ENCODE measurements around the gene NTSR1.

The NTSR1 gene

DNA sequence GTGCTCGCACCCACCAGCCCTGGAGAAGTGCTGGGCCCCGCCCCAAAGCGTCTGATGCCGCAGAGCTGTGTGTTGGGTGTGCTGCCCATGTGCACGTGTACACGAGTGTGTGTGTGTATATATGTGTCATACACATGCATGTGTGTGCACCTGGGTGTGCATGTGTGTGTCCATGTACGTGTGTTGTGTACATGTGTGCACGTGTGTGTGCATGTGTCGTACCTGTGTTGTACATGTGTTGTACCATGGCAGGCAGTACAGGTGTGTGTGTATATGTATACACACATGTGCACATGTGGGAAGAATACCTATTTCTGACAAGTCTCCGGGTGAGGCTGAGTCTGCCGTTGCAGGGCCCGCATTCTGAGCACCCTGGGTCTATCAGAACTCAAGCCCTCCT is 81.4 kb downstream of the NTSR1 start:
- no peak for DNase-seq (ENCODE audit: low spot score)

DNA sequence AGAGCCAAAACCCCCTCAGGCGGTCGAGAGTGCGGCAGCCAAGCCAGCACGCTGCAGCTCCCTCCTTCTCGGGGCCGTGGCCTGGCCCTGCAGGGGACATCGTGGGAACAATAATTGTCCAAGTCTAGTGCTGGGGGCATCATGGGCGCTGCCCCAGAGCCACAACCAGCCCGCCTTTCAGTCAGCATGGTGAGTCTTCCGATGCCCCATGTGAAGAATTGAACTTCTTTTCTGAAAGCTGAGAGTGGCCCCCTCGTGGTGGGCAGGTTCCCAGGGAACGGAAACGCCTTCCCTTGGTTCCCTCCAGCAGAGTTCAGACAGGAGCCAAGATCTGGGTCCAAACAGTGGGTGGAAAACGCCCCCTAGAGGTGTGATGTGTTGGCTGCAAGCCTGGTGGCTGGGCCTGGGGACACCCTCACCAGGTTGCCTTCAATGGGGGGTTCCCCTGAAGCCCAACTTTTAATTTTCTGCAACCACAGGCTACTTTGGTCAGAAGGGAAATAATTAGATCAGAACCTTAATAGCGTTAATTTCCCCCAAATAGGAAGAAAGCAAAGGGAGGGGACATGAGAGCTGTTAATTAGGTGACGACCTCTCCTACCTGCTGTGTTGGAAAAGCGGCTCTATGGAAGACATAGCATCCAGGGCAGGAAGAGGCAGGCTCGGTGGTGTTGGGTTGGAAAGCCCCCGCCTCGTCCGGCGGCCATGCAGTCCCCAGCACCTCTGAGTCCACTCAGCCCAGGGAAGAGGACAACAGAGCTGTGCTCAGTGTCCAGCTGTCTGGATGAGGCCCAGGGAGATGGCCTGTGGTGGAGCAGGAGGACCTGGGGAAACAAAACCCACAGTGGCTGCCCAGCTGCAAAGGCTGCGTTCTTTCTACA is 82.9 kb downstream of the NTSR1 start:
- peak; percentile 90 for DNase-seq (ENCODE audit: low spot score)

DNA sequence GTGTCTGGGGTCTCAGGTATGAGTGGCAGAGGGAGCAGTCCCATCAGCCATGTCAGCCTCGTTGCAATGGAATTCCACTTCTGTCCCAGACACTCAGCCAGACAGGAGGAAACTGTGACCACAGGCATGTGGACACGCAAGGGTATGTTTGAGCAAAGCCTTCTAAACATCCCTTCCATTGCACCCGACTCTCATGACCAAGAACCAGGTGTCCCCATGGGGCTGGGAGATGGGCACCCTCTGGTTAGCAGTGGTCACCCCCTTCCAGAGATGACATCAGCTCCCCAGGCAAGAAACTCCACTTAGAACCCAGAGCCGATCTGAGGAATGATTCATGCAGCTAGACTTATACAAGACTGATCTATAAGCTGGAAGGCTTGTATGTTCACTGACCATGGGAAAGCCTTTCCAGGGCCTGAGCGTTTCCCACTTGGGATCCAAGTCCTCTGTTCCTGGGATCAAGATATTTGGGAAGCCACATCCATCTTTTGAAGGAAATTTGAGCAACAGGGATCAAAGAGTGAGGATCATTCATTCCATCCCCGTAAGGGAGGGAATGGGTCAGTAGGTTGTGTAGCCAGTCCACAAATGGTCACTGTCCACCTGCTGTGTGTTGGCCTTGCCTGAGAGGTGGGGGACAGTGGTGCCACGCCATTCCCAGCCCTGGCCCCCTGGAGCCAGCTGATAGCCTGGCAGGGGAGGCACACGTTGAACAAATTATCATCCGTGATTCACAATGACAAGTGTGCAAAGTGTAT is 83.7 kb downstream of the NTSR1 start:
- no peak for DNase-seq (ENCODE audit: low spot score)

DNA sequence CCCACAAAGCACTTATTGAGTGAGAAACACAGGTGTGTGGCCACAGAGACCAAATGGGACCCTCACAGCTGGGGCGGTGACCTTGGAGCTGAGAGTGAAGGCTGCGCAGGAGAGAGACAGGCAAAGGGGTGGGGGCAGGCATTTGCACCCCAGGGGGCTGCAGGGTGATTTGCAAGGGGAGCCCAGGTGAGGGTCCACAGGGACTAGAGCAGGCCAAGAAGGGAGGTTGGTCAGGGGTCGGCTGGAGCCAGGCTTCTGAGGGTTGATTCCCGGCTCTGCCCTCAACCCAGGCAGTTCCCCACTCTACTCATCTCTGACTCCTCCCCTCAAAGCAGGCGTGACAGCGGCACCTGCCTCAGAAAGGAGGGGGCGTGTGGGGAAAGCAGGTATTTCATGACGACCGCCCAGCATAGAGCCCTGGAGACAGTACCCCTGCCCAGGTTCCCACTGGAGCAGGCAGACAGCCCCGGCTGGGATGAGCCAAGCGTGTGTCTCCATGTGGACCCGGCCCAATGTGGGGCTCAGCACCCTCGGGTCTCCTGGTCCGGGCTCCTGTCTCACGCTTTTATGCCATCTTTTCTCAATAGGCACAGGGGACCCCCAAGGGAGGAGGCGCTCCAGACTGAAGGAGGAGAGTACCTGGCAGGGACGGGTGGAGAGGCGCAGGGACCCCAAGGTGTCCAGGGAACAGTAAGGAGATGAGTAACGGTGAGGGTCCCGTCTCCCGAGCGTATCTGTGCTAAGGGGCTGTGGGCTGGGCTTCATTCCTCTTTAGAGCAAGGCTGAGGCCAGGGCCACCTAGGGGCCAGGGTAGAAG is 84.5 kb downstream of the NTSR1 start:
- DNase-seq (ENCODE audit: low spot score) = no peak

GRCh38 chr20:62793757-62794006 is 85.0 kb downstream of the NTSR1 start:
- no peak for DNase-seq (ENCODE audit: low spot score)

DNA sequence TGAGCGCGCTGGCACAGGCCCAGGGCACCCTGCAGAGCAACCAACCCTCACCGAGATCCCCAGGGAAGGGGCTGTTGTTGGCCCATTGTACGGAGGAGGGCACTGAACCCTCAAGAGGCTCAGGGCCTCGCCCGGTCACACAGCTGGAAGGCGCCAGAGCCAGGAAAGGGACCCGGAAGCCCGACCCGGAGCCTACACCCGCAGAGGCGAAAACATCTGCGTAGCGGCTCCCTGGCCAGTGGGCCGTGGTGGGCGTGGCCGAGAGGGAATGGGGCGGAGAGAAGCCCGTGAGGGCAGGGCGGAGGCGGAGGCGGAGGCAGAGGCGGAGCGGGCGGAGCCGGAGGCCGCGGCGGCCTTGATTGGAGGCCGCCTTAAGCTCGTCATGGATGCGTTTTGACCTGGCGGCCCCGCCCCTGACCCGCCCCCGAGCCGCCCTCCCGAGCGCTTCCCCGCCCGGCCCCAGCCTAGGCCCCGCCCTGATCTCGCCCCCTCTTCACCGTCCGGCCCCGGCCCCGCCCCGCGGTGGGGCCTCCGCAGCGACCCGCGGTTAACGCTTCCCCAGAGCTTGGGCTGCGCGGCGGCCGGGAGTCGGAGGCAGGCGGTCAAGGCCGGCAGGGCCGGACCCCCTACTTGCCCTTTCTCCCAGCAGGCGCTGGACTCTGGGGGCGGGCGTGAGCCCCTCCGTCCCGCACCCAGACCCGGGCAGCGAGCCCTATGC is 85.5 kb downstream of the NTSR1 start:
- DNase-seq (ENCODE audit: low spot score) = peak; percentile 97

GRCh38 chr20:62795023-62795761 is 86.6 kb downstream of the NTSR1 start:
- DNase-seq (ENCODE audit: low spot score) = peak; percentile 88

GRCh38 chr20:62796699-62797491 is 88.3 kb downstream of the NTSR1 start:
- no peak for DNase-seq (ENCODE audit: low spot score)

DNA sequence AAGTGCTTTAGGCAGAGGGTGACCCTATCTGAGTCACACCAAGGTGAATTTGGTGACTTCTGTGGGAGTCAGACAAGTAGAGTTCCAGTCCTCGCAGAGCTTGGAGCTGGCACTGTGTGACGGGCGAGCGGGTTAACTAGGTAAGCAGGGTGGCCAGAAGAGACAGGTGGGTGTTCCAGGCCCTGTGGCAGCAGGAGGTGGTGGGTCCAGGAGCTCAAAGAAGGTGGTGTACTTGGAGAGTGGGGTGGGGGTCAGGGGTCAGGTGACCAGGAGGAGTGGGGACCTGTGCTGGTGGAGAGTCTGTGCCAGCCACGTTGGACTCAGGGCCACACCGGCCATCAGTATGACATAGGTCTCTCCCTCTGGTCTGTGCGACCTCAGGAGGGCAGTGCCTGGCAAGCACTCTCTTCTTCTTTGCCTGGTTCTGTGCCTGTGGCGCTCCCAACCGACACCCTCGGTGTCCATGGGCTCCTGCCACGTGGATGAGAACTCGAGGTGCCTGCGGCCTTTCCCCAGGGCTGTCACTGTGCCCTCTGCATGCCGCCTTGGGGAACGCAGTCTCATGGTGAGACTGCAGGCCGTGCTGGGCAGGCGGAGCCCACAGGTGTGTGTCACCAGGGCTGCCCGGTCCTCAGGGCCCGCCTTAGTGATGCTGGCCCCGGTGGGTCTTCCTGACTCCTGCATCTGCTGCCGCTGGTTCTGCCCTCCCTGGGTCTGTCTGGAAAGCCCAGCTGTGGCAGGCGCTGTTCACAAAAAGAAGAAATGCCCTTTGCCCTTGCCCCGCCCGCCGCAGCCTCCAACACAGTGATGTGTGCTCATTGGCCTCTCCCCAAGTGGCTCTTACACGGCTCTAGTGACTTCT is 89.3 kb downstream of the NTSR1 start:
- DNase-seq (ENCODE audit: low spot score) = no peak

GRCh38 chr20:62799036-62799435 is 90.4 kb downstream of the NTSR1 start:
- DNase-seq (ENCODE audit: low spot score) = no peak

GRCh38 chr20:62799459-62799858 is 90.8 kb downstream of the NTSR1 start:
- no peak for DNase-seq (ENCODE audit: low spot score)

DNA sequence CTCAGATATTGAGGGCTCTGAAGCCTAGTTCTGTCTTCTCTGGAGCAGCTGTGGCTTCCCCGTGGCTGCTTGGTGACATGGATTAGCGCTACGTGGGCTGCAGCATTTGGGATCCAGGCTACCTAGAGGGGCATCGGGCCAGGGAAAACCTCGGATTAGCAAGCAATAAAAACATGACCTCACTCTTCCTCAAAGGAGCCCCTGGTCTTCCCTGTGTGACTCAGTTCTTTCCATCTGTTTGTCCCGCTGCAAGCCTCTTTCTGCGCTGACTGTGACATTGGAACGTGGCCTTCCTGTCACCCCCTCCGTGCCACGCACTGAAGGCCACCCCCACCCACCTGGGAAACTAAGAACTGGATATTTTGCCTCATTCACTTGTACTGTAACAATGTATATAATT is 91.2 kb downstream of the NTSR1 start:
- no peak for DNase-seq (ENCODE audit: low spot score)

GRCh38 chr20:62800314-62801259 is 92.0 kb downstream of the NTSR1 start:
- no peak for DNase-seq (ENCODE audit: low spot score)

GRCh38 chr20:62801284-62802010 is 92.8 kb downstream of the NTSR1 start:
- no peak for DNase-seq (ENCODE audit: low spot score)

GRCh38 chr20:62802026-62802712 is 93.5 kb downstream of the NTSR1 start:
- DNase-seq (ENCODE audit: low spot score) = no peak

GRCh38 chr20:62804021-62804626 is 95.5 kb downstream of the NTSR1 start:
- peak; percentile 60 for DNase-seq (ENCODE audit: low spot score)

Data from NAMALWA (cell line).